Uterus (tissue), 2 donors: ENCODE results near the gene TLK2.
"Not testable (repeated sequence)": the region's sequence is repeated elsewhere in the genome, so short reads cannot be mapped to it uniquely, and the experiment has no call there.

ENCODE experiments used
- POLR2A ChIP-seq, 2 donors: fragments of 450-650 bp; IDR thresholded peaks; one replicate each; pipeline ENCODE4 v1.6.1; 2016; ENCODE audit warnings: antibody characterized with exemption in 2 of 2, mild to moderate bottlenecking in 1 of 2, moderate library complexity in 1 of 2
- TF ChIP-seq, protein P1 (sequence below), 4 experiments: fragments of 200-600 bp in 2 of 4; fragments of 450-650 bp in 2 of 4; sonication (generic) in 2 of 4; IDR thresholded peaks; one replicate each; pipeline ENCODE4 v1.5.1; 2016 to 2019; ENCODE audit warnings: antibody characterized with exemption in 4 of 4, mild to moderate bottlenecking in 2 of 4, moderate library complexity in 1 of 4

DNA sequence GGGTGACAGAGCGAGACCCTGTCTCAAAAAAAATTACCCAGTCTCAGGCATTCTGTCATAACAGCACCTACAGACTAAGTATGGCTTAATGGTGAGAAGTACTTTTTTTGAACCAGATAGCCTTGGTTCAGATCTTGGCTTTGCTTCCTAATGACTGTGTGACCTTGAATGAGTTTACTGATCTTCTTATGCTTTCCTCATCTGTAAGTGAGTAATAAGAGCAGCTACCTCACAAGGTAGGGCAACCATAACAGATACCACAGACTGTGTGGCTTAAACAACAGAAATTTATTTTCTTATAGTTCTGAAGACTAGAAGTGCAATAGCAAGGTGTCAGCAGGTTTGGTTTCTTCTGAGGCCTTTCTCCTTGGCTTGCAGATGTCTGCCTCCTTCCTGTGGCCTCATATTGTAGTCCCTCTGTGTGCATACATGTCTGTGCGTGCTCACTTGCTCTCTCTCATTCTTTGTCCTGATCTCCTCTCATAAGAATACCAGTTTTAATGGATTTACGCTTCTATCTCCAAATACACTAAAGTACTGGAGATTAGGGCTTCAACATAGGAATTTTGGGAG is 31.7 kb downstream of the TLK2 start:
- TF ChIP-seq, protein P1, sequence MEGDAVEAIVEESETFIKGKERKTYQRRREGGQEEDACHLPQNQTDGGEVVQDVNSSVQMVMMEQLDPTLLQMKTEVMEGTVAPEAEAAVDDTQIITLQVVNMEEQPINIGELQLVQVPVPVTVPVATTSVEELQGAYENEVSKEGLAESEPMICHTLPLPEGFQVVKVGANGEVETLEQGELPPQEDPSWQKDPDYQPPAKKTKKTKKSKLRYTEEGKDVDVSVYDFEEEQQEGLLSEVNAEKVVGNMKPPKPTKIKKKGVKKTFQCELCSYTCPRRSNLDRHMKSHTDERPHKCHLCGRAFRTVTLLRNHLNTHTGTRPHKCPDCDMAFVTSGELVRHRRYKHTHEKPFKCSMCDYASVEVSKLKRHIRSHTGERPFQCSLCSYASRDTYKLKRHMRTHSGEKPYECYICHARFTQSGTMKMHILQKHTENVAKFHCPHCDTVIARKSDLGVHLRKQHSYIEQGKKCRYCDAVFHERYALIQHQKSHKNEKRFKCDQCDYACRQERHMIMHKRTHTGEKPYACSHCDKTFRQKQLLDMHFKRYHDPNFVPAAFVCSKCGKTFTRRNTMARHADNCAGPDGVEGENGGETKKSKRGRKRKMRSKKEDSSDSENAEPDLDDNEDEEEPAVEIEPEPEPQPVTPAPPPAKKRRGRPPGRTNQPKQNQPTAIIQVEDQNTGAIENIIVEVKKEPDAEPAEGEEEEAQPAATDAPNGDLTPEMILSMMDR (IDR thresholded peaks at IDR 0.05) = not testable (repeated sequence)
- not testable (repeated sequence) for TF ChIP-seq POLR2A (IDR thresholded peaks at IDR 0.05)
